NCI-H2196 treated with DMSO at 0.1 percent for 48 hours (cell line): ENCODE measurements around the gene ARHGEF1.
"Not testable (repeated sequence)": the region's sequence is repeated elsewhere in the genome, so short reads cannot be mapped to it uniquely, and the experiment has no call there.

Experiments used
- DNase-seq: peaks from one replicate; lab custom pipeline; 2025; ENCODE audit not compliant: unreplicated experiment; lab: John Stamatoyannopoulos, UW

The ARHGEF1 gene

GRCh38 chr19:41862445-41862986 lies 20.5 kb upstream of the ARHGEF1 start:
- DNase-seq: no peak

DNA sequence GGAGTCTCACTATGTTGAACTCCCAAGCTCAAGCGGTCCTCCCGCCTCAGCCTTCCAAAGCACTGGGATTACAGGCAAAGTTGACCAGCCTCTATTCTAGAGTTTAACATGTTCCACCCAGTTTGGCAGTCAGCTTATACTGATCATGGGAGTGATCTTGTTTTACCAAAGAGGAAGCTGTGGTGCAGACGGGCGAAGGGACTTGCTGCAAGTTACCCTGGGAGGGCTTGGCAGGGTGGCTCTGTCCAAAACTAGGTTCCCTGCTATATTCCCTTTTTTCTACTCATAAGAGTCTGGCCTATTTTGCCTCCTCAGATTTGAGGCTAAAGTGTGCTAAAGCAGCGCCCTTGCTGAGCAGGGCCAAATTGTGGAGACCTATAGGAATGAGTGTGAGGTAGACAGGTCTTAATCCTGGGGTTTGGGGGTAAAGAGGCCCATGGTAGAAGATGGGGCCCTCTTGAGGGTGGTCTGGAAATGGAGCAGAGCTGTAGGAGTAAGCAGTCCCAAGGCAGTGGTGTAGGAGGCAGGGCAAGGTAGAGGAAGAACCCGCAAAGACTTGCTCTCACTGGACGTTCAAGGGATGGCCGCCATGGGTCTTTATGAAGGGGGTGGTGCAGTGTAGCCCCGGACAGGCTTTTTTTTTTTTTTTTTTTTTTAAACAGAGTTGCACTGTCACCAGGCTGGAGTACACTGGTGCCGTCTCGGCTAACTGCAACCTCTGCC lies 19.6 kb upstream of the ARHGEF1 start:
- no peak for DNase-seq

- no peak for DNase-seq
These were observed 18.6 kb upstream of the ARHGEF1 start for GRCh38 chr19:41864374-41864773.

- DNase-seq: peak; percentile 37
These were observed 16.7 kb upstream of the ARHGEF1 start for GRCh38 chr19:41866284-41866683.

- DNase-seq: no peak
These were observed 14.6 kb upstream of the ARHGEF1 start for GRCh38 chr19:41868120-41868988.

DNA sequence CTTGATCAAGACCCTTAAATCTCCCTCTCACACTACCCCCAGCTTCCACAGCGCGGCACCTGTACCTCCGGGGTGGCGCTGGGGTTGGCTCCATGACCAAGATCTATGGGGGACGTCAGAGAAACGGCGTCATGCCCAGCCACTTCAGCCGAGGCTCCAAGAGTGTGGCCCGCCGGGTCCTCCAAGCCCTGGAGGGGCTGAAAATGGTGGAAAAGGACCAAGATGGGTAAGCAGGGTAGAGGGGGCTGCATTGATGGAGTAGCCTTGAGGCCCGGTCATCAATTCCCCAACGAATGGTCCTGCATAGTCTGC lies 14.0 kb upstream of the ARHGEF1 start:
- DNase-seq: no peak

DNA sequence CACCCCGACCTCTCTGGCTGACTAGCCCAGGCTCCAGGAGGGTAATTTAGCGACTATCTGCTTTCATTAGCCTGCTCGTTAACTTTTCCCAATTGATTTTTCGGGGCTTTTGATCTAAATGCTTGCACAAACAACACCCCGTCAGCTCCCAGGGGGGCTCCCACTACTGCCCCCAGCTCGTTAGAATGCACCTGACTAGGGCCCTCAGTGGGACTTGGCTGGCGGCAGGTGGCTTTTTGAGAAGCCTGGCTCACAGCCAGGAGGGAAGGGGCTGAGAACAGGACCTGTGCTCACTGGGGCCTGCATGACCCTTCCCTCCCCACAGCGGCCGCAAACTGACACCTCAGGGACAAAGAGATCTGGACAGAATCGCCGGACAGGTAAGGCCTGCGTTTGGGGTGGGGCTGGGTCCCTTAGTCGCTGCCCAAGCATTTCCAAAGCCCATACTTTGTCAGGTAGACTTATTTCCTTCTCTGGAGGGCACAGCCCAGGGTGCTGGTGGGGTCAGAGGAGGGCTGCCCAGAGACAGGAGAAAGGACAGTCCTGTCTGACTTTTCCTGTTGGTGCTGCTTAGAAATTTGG lies 13.5 kb upstream of the ARHGEF1 start:
- no peak for DNase-seq

- DNase-seq: no peak
These were observed 12.5 kb upstream of the ARHGEF1 start for GRCh38 chr19:41870401-41870873.

DNA sequence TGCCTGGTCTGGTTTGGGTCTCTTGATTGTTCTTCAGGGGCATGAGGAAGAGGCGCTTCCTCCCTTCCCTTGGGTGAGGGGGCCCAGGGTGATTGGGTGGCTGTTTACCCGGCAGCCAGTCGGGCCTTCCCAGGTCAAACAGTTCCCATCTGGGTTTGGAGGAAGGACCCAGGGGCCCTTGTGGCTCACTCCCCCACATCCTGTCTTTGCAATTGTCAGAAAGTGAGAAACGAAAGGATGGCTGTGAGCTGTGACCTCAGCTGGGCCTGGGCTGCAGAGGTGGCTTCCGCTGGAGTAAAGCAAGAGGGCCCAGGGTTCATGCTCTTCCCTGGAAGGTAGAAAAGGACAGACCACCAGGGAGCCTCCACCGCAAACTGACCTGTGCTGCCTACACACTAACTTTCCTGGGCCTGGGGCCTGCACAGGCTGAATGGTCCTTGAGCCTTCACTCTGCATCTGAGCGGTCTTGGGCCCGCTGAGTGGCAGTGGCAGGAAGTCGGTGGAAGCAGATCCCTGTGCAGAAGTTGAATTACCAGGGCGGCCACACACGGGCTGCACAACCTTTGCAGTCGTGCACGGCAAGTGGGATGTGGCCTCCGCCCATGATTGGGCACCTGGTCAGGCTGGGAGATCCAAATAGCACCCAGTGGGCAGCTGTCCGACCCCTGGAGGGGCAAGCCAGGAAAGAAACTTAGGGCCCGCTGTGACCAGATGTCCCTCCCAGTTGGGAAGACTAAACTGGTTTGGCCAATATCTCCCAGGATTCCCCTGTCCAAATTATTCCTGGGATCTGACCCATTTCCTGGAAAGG lies 11.2 kb upstream of the ARHGEF1 start:
- no peak for DNase-seq

DNA sequence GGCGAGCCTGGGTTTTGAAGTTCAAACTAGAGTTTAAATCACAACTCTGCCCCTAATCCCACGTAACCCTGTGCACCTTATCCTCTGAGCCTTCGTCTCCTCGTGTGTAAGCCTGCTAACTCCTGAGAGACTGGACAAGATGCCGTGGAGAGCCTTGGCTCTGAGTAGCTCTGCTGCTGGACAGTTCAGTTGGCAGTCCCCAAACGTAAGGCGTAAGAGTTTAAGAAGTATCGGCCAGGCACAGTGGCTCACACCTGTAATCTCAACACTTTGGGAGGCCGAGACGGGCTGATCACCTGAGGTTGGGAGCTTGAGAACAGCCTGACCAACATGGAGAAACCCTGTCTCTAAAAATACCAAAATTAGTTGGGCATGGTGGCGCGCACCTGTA lies 10.6 kb upstream of the ARHGEF1 start:
- no peak for DNase-seq

- DNase-seq: peak; percentile 60
These were observed 10.0 kb upstream of the ARHGEF1 start for GRCh38 chr19:41872775-41873647.

- DNase-seq: not testable (repeated sequence)
These were observed 7.0 kb upstream of the ARHGEF1 start for GRCh38 chr19:41875973-41876372.

DNA sequence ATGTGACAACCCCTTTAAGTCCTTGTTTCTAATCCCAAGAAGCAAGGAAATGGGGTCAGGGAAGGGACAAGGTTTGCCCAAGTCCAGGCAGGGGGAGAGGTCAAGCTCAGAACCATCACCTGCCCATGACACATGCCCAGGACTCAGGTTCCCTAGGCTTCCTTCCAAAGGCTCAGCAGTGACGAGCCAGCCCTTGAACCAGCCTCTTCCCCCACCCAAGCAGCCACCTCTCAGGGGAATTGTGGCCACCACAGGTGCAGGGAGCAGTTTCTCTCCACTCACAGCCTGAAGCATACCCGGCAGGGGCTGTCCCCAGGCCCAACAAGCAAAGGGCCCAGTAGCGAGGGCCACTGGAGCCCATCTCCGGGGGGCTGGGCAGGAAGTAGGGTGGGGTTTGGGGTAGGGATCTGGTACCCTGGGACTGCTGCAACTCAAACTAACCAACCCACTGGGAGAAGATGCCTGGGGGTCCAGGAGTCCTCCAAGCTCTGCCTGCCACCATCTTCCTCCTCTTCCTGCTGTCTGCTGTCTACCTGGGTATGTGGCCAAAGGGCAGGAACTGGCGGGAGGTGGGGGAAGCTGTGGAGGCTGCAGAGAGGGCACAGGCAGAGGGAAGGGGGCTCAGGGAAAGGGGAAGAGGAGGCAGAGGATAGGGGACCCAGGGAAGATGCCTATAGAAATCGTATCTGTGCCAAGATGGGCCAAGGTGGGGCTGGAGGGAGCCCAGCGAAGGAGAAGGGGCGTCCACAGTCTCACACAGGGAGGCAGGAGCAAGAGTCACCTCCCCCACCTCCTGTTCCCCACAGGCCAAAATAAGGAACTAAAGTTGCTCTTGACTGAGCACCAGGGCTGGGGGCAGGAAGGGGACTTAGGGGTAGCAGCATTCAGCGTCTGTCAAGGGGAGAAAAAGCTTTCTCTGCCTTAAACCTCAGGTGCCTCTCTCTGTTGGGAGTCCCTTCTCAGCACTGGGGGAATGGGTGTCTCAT lies 5.8 kb upstream of the ARHGEF1 start, which contains the start of gene CD79A:
TSS of gene CD79A (plus strand) at position 433 of the 986 bp plus-strand sequence. CDS start at position 459, 26 bp downstream.
- DNase-seq: no peak

DNA sequence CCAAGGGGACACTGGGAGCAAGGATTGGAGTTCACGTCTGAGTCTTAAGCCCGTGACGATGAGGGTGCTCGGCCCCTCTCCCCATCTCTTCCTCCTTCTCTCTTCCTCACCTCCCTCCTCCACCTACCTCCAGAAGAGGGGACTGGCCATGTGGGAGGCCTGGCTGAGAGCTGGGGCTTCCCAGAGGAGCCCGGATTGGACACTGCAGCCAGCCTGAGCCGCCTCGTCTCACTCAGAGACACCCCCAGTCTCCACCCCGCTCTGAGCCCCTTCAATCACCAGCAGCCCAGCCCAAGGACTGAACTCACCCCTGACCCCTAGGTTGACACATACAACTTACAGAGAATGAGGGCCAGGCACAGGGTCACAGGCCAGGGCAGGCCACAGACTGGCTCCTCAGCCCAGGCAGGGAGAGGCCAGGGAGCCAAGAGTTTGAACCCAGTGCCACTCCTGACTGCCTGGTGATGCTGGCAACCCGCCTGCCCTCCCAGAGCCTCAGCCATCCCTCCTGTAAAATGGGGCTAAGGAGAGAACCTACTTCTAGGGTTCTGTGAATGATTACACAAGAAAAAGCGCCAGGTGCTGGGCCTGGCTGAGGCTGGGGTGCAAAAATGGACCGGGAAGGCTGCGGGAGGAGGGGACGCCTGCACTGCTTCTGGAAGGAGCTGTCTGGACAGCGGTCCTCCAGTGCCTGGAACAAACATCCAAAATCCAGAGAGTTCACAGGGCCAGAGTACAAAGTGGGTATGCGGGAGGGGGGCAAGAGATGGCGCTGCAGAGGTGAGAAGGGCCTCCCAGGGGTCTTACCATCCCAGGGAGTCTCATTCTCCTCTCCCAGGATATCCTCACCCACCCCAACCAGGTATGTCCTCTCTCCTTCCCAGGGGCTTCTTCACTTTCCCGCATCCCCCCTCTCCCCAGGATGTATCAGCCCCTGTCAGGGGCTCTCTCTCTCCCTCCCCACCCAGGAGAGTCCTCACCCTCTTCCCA lies 4.8 kb upstream of the ARHGEF1 start:
- no peak for DNase-seq

DNA sequence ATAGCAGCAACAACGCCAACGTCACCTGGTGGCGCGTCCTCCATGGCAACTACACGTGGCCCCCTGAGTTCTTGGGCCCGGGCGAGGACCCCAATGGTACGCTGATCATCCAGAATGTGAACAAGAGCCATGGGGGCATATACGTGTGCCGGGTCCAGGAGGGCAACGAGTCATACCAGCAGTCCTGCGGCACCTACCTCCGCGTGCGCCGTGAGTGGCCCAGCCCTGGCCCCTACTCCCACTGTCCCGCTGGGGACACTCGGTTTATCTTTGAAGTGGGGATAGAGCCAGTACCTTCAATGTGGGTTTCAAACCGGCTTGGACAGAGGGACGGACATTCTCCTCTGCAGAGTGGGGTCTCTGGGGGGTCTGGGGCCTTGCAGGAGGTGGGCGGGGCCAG lies 3.9 kb upstream of the ARHGEF1 start:
- DNase-seq: no peak

- no peak for DNase-seq
These were observed 3.2 kb upstream of the ARHGEF1 start for GRCh38 chr19:41879670-41880328.

- no peak for DNase-seq
These were observed 2.7 kb upstream of the ARHGEF1 start for GRCh38 chr19:41880329-41880708.
